ENCODE data around the gene PRKG1. TPM values are rescaled to one million over a fixed set of nuclear protein-coding genes. Genes with fewer than 3 reads are reported as not detected.
"Not testable (repeated sequence)": the region's sequence is repeated elsewhere in the genome, so short reads cannot be mapped to it uniquely, and the experiment has no call there.

The PRKG1 gene
- total and polyA plus RNA-seq, 2 donors from 2014 or later, result 3.6 to 14.8 TPM

GRCh38 chr10:51340366-51340765 is 266.1 kb downstream of the PRKG1 start:
- intact Hi-C loops (cut with DNase I), result no loop called here
- no peak for FAIRE-seq

GRCh38 chr10:51340845-51341610 is 266.7 kb downstream of the PRKG1 start:
- intact Hi-C loops (cut with DNase I), result no loop called here
- no peaks in the 10 kb centered on the region for H3K36me3 ChIP-seq (ENCODE audit: control insufficient read depth in 2 of 3, insufficient read depth in 3 of 3, low read length in 3 of 3)
- FAIRE-seq, result no peak
- DNase-seq, result no peak
- TF ChIP-seq, protein P1, sequence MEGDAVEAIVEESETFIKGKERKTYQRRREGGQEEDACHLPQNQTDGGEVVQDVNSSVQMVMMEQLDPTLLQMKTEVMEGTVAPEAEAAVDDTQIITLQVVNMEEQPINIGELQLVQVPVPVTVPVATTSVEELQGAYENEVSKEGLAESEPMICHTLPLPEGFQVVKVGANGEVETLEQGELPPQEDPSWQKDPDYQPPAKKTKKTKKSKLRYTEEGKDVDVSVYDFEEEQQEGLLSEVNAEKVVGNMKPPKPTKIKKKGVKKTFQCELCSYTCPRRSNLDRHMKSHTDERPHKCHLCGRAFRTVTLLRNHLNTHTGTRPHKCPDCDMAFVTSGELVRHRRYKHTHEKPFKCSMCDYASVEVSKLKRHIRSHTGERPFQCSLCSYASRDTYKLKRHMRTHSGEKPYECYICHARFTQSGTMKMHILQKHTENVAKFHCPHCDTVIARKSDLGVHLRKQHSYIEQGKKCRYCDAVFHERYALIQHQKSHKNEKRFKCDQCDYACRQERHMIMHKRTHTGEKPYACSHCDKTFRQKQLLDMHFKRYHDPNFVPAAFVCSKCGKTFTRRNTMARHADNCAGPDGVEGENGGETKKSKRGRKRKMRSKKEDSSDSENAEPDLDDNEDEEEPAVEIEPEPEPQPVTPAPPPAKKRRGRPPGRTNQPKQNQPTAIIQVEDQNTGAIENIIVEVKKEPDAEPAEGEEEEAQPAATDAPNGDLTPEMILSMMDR (IDR thresholded peaks at IDR 0.05; ENCODE audit: borderline replicate concordance, extremely low read depth, insufficient read depth), result no peak
- H3K9me3 ChIP-seq (ENCODE audit: control insufficient read depth in 2 of 3, insufficient read depth in 1 of 3, low read length in 3 of 3), result no peaks in the 10 kb centered on the region
- no peaks in the 10 kb centered on the region for H3K27me3 ChIP-seq (ENCODE audit: control insufficient read depth, insufficient read depth, low read length)
- no peak overlapping the region for H3K27ac ChIP-seq (ENCODE audit: low read depth in 2 of 2, low read length in 2 of 2)
- H3K4me3 ChIP-seq (ENCODE audit: low read length in 3 of 3), result no peak overlapping the region
- H3K4me1 ChIP-seq (ENCODE audit: control insufficient read depth in 2 of 3, insufficient read depth in 2 of 3, low read depth in 1 of 3, low read length in 3 of 3), result no peaks in the 10 kb centered on the region
- no peak overlapping the region for H3K9ac ChIP-seq (ENCODE audit: low read length in 3 of 3)

More at GRCh38 chr10:51340366-51340765, 266.1 kb downstream of the PRKG1 start:
- Histone ChIP-seq H3K36me3 (ENCODE audit: control insufficient read depth in 2 of 3, insufficient read depth in 3 of 3, low read length in 3 of 3) (no peaks in the 10 kb centered on the region), H3K9me3 (ENCODE audit: control insufficient read depth in 2 of 3, insufficient read depth in 1 of 3, low read length in 3 of 3) (no peaks in the 10 kb centered on the region), H3K4me1 (ENCODE audit: control insufficient read depth in 2 of 3, insufficient read depth in 2 of 3, low read depth in 1 of 3, low read length in 3 of 3) (no peaks in the 10 kb centered on the region), H3K9ac (ENCODE audit: low read length in 3 of 3) (no peak overlapping the region), H3K27ac (ENCODE audit: low read depth in 2 of 2, low read length in 2 of 2) (no peak overlapping the region), H3K27me3 (ENCODE audit: control insufficient read depth, insufficient read depth, low read length) (no peaks in the 10 kb centered on the region), H3K4me3 (ENCODE audit: low read length in 3 of 3) (no peak overlapping the region)
- TF ChIP-seq, protein P1 (IDR thresholded peaks at IDR 0.05; ENCODE audit: borderline replicate concordance, extremely low read depth, insufficient read depth), result no peak
- DNase-seq, result no peak

GRCh38 chr10:51341745-51342144 is 267.5 kb downstream of the PRKG1 start:
- DNase-seq; intact Hi-C loops (cut with DNase I); H3K9ac ChIP-seq (ENCODE audit: low read length in 3 of 3); H3K27me3 ChIP-seq (ENCODE audit: control insufficient read depth, insufficient read depth, low read length); FAIRE-seq; H3K9me3 ChIP-seq (ENCODE audit: control insufficient read depth in 2 of 3, insufficient read depth in 1 of 3, low read length in 3 of 3); H3K27ac ChIP-seq (ENCODE audit: low read depth in 2 of 2, low read length in 2 of 2); H3K4me1 ChIP-seq (ENCODE audit: control insufficient read depth in 2 of 3, insufficient read depth in 2 of 3, low read depth in 1 of 3, low read length in 3 of 3); H3K4me3 ChIP-seq (ENCODE audit: low read length in 3 of 3); H3K36me3 ChIP-seq (ENCODE audit: control insufficient read depth in 2 of 3, insufficient read depth in 3 of 3, low read length in 3 of 3): not testable (repeated sequence)

DNA sequence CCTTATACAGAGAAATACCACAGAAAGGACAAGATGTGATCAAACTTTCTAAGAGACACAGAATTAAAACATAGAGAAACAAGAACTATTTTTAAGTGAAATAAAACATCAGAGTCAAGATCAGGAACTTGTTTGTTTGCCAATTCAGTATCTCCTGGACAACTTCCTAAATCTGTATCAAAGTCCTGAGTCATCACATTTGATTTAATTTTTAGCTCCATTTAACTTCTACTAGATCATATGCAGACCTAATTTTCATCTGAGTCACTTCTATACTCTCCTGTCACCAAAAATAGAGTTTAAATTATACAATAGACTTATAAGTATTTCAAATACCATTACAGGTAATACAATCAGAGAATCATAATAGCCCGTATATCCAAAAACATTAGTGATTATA is 268.1 kb downstream of the PRKG1 start:
- no peak overlapping the region for H3K27ac ChIP-seq (ENCODE audit: low read depth in 2 of 2, low read length in 2 of 2)
- intact Hi-C loops (cut with DNase I), result no loop called here
- H3K9ac ChIP-seq (ENCODE audit: low read length in 3 of 3), result no peak overlapping the region
- H3K4me3 ChIP-seq (ENCODE audit: low read length in 3 of 3), result no peak overlapping the region
- no peaks in the 10 kb centered on the region for H3K4me1 ChIP-seq (ENCODE audit: control insufficient read depth in 2 of 3, insufficient read depth in 2 of 3, low read depth in 1 of 3, low read length in 3 of 3)
- FAIRE-seq (no peak), DNase-seq (no peak)
- no peaks in the 10 kb centered on the region for H3K9me3 ChIP-seq (ENCODE audit: control insufficient read depth in 2 of 3, insufficient read depth in 1 of 3, low read length in 3 of 3)
- no peaks in the 10 kb centered on the region for H3K27me3 ChIP-seq (ENCODE audit: control insufficient read depth, insufficient read depth, low read length)
- no peaks in the 10 kb centered on the region for H3K36me3 ChIP-seq (ENCODE audit: control insufficient read depth in 2 of 3, insufficient read depth in 3 of 3, low read length in 3 of 3)
- TF ChIP-seq, protein P1 (IDR thresholded peaks at IDR 0.05; ENCODE audit: borderline replicate concordance, extremely low read depth, insufficient read depth), result no peak
